ENCODE results near the gene TMC2.
"Not testable (repeated sequence)": the region's sequence is repeated elsewhere in the genome, so short reads cannot be mapped to it uniquely, and the experiment has no call there.

Gene TMC2

GRCh38 chr20:2663364-2663886 lies 127.1 kb downstream of the TMC2 start:
- DNase-seq, result peak; percentile 22 to 42
- TF ChIP-seq POLR2A (IDR thresholded peaks at IDR 0.05; ENCODE audit: low read length) (no peak), GATA1 (IDR thresholded peaks at IDR 0.05; ENCODE audit: low read depth, low read length) (no peak)

GRCh38 chr20:2663887-2664719 lies 127.7 kb downstream of the TMC2 start, which contains the start of gene IDH3B:
TSS of gene IDH3B (minus strand) at chr20:2664216. CDS start at chr20:2664188, 28 bp downstream.
- DNase-seq, result peak; percentile 95
- TF ChIP-seq POLR2A (IDR thresholded peaks at IDR 0.05; ENCODE audit: low read length) (peak; percentile 96), GATA1 (IDR thresholded peaks at IDR 0.05; ENCODE audit: low read depth, low read length) (no peak)

- TF ChIP-seq GATA1 (IDR thresholded peaks at IDR 0.05; ENCODE audit: low read depth, low read length), result no peak
- TF ChIP-seq POLR2A (IDR thresholded peaks at IDR 0.05; ENCODE audit: low read length), result no peak
- DNase-seq, result peak; percentile 37 to 39
Measured at GRCh38 chr20:2671977-2672376, 135.6 kb downstream of the TMC2 start.

- DNase-seq, result no peak
- TF ChIP-seq POLR2A (IDR thresholded peaks at IDR 0.05; ENCODE audit: low read length) (no peak), GATA1 (IDR thresholded peaks at IDR 0.05; ENCODE audit: low read depth, low read length) (no peak)
Measured at GRCh38 chr20:2672446-2672845, 136.1 kb downstream of the TMC2 start.

GRCh38 chr20:2673453-2673852 lies 137.1 kb downstream of the TMC2 start:
- no peak for DNase-seq
- TF ChIP-seq GATA1 (IDR thresholded peaks at IDR 0.05; ENCODE audit: low read depth, low read length) (no peak), POLR2A (IDR thresholded peaks at IDR 0.05; ENCODE audit: low read length) (no peak)

GRCh38 chr20:2680046-2680445 lies 143.7 kb downstream of the TMC2 start:
- TF ChIP-seq GATA1 (IDR thresholded peaks at IDR 0.05; ENCODE audit: low read depth, low read length) (no peak), POLR2A (IDR thresholded peaks at IDR 0.05; ENCODE audit: low read length) (no peak)
- DNase-seq, result no peak

- not testable (repeated sequence) for DNase-seq
Measured at GRCh38 chr20:2682040-2682439, 145.7 kb downstream of the TMC2 start.

GRCh38 chr20:2684817-2685216 lies 148.4 kb downstream of the TMC2 start:
- not testable (repeated sequence) for DNase-seq

- TF ChIP-seq GATA1 (IDR thresholded peaks at IDR 0.05; ENCODE audit: low read depth, low read length) (no peak), POLR2A (IDR thresholded peaks at IDR 0.05; ENCODE audit: low read length) (no peak)
- no peak for DNase-seq
Measured at GRCh38 chr20:2687514-2687913, 151.1 kb downstream of the TMC2 start.

- TF ChIP-seq POLR2A (IDR thresholded peaks at IDR 0.05; ENCODE audit: low read length) (no peak), GATA1 (IDR thresholded peaks at IDR 0.05; ENCODE audit: low read depth, low read length) (no peak)
- DNase-seq, result peak; percentile 72 to 73
Measured at GRCh38 chr20:2688041-2688591, 151.7 kb downstream of the TMC2 start.

- no peak for TF ChIP-seq POLR2A (IDR thresholded peaks at IDR 0.05; ENCODE audit: low read length)
- no peak for TF ChIP-seq GATA1 (IDR thresholded peaks at IDR 0.05; ENCODE audit: low read depth, low read length)
- no peak for DNase-seq
Measured at GRCh38 chr20:2690213-2690612, 153.8 kb downstream of the TMC2 start.

GRCh38 chr20:2690718-2691117 lies 154.3 kb downstream of the TMC2 start:
- no peak for TF ChIP-seq POLR2A (IDR thresholded peaks at IDR 0.05; ENCODE audit: low read length)
- no peak for TF ChIP-seq GATA1 (IDR thresholded peaks at IDR 0.05; ENCODE audit: low read depth, low read length)

GRCh38 chr20:2691127-2691526 lies 154.8 kb downstream of the TMC2 start:
- no peak for DNase-seq
- TF ChIP-seq POLR2A (IDR thresholded peaks at IDR 0.05; ENCODE audit: low read length) (no peak), GATA1 (IDR thresholded peaks at IDR 0.05; ENCODE audit: low read depth, low read length) (no peak)

More at GRCh38 chr20:2690718-2691117, 154.3 kb downstream of the TMC2 start:
- DNase-seq, result no peak

All from erythroblast (primary cell).